Chondrocyte (in vitro differentiated cells): ENCODE data around the gene TAGLN. TPM values are rescaled to one million over a fixed set of nuclear protein-coding genes. Genes with fewer than 3 reads are reported as not detected.
A peak's percentile ranks its signal among the peaks of the same experiment; 100 is the strongest.

Experiments used
- DNase-seq: peaks from one replicate; pipeline ENCODE4 v3.0.0; 2021; ENCODE audit warnings: mixed read lengths, low spot score
- H3K27ac Mint-ChIP-seq: one replicate; pipeline ENCODE4 v1.8.0; 2021; ENCODE audit warnings: mild to moderate bottlenecking, moderate library complexity, mixed read lengths; ENCODE audit not compliant: unreplicated experiment
- H3K27me3 Mint-ChIP-seq: 2 replicates; pipeline ENCODE4 v1.8.0; 2021; ENCODE audit warnings: low read depth, mixed read lengths
- H3K36me3 Mint-ChIP-seq: 2 replicates; pipeline ENCODE4 v1.8.0; 2021; ENCODE audit warnings: low read depth, mixed read lengths
- H3K4me1 Mint-ChIP-seq: 2 replicates; pipeline ENCODE4 v1.8.0; 2021; ENCODE audit warnings: low read depth, mild to moderate bottlenecking, mixed read lengths
- H3K4me3 Mint-ChIP-seq: one replicate; pipeline ENCODE4 v1.8.0; 2021; ENCODE audit warnings: mild to moderate bottlenecking, moderate library complexity, mixed read lengths; ENCODE audit not compliant: unreplicated experiment
- H3K9me3 Mint-ChIP-seq: 2 replicates; pipeline ENCODE4 v1.8.0; 2021; ENCODE audit warnings: low read depth, mixed read lengths
- total RNA-seq: library from RNA; stranded (reverse); gene quantifications from 3 replicates; pipeline ENCODE4 v1.2.1, GENCODE V29; 2021
- TF ChIP-seq, protein P1 (sequence below): fragments of 200-600 bp; sonication (generic); IDR thresholded peaks from 2 replicates; pipeline ENCODE4 v1.5.0; 2021; ENCODE audit warnings: antibody characterized with exemption, mild to moderate bottlenecking, moderate library complexity

Gene TAGLN
- total RNA-seq, 1 donor from 2014 or later = 4,666 TPM

DNA sequence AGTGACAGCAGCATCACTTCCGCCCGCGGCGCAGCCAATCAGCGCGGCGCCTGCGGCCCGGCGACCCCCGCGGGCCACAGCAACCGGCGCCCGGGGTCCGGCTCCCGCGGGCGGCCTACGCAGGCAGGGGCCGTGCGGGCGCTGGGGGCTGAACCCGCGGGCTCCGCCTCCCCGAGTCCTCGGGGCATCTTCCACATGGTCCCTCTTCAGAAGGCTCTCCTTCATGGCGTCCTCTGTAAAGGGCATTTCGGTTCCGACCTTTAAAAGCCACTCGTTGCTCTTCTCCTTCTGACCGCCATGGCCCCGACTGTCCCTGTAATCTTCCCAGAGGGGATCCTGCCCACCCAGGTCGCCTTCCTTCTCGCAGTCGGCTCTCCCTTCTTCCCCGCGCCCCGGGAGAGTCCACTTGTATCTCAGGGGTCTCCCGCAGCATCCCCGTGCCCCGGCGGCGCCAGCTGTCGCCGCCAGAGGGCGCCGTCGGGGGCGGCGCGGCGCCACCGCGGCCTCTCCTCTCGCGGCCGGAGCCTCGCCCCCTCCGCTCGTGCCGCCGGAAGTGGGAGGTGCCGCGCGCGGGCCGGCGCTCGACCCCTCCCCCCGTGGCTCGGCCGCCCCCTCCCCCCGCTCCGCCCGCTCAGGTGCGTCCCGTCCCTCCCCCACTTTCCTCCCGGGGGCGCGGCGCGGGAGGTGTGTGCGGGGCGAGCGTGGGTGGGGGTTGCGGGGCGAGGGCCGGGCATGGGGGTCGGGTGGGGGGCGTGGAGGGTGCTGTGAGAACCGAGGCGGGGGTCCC lies 33.1 kb downstream of the TAGLN start, which contains the start of gene RNF214:
Gene RNF214 (plus strand): TSS at position 580 of the 787 bp plus-strand sequence. CDS start 1,602 bp downstream, outside the sequence.
- TF ChIP-seq, protein P1, sequence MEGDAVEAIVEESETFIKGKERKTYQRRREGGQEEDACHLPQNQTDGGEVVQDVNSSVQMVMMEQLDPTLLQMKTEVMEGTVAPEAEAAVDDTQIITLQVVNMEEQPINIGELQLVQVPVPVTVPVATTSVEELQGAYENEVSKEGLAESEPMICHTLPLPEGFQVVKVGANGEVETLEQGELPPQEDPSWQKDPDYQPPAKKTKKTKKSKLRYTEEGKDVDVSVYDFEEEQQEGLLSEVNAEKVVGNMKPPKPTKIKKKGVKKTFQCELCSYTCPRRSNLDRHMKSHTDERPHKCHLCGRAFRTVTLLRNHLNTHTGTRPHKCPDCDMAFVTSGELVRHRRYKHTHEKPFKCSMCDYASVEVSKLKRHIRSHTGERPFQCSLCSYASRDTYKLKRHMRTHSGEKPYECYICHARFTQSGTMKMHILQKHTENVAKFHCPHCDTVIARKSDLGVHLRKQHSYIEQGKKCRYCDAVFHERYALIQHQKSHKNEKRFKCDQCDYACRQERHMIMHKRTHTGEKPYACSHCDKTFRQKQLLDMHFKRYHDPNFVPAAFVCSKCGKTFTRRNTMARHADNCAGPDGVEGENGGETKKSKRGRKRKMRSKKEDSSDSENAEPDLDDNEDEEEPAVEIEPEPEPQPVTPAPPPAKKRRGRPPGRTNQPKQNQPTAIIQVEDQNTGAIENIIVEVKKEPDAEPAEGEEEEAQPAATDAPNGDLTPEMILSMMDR = peak; percentile 91
- Mint-ChIP-seq H3K27me3 (no peaks in the 10 kb centered on the region), H3K4me3 (peak within 1 kb of the TSS; percentile 98), H3K36me3 (peaks cover 10% of the 10 kb centered on the region), H3K9me3 (no peaks in the 10 kb centered on the region), H3K4me1 (peaks cover 38% of the 10 kb centered on the region), H3K27ac (peak within 1 kb of the TSS; percentile 99)
- DNase-seq = no peak

GRCh38 chr11:117232911-117233409 lies 33.8 kb downstream of the TAGLN start:
- no peak for DNase-seq
- TF ChIP-seq, protein P1 = no peak
- Mint-ChIP-seq H3K4me1 (peaks cover 38% of the 10 kb centered on the region), H3K27ac (peak overlapping the region; percentile 63), H3K27me3 (no peaks in the 10 kb centered on the region), H3K9me3 (no peaks in the 10 kb centered on the region), H3K36me3 (peaks cover 10% of the 10 kb centered on the region), H3K4me3 (peak overlapping the region; percentile 89)

DNA sequence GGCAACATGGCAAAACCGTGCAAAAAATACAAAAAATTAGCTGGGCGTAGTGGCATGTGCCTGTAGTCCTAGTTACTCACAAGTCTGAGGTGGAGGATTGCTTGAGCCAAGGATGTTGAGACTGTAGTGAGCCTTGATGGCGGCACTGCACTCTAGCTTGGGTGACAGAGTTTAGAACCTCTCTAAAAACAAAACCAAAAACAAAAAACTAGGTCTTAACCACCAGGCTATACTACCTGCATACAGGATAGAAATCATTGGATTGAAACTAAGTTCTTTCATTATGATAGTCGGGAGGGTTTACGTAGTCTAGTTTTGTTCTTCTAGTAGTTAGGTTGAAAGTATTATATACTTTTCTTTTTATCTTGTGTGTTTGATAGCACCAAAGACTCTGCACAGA lies 39.1 kb downstream of the TAGLN start:
- Mint-ChIP-seq H3K27me3 (no peaks in the 10 kb centered on the region), H3K4me1 (peaks cover 18% of the 10 kb centered on the region), H3K27ac (peak overlapping the region; percentile 1), H3K9me3 (no peaks in the 10 kb centered on the region), H3K4me3 (no peak overlapping the region), H3K36me3 (peaks cover 14% of the 10 kb centered on the region)
- DNase-seq = no peak
- TF ChIP-seq, protein P1 = no peak

GRCh38 chr11:117239295-117239694 lies 40.1 kb downstream of the TAGLN start:
- Mint-ChIP-seq H3K9me3 (no peaks in the 10 kb centered on the region), H3K27ac (peak overlapping the region; percentile 50), H3K4me1 (peaks cover 7% of the 10 kb centered on the region), H3K36me3 (peaks cover 15% of the 10 kb centered on the region), H3K4me3 (no peak overlapping the region), H3K27me3 (no peaks in the 10 kb centered on the region)
- TF ChIP-seq, protein P1 = peak; percentile 69
- no peak for DNase-seq

GRCh38 chr11:117248341-117248740 lies 49.2 kb downstream of the TAGLN start:
- no peaks in the 10 kb centered on the region for H3K27me3 Mint-ChIP-seq
- H3K27ac Mint-ChIP-seq = no peak overlapping the region
- H3K9me3 Mint-ChIP-seq = no peaks in the 10 kb centered on the region
- H3K36me3 Mint-ChIP-seq = peaks cover 28% of the 10 kb centered on the region
- DNase-seq = no peak
- no peaks in the 10 kb centered on the region for H3K4me1 Mint-ChIP-seq
- TF ChIP-seq, protein P1 = no peak
- H3K4me3 Mint-ChIP-seq = no peak overlapping the region
